NCI-H82 (cell line): ENCODE data around the gene COIL.

Experiments used
- DNase-seq: peaks from one replicate; lab custom pipeline; 2025; lab: John Stamatoyannopoulos, UW

The COIL gene

DNA sequence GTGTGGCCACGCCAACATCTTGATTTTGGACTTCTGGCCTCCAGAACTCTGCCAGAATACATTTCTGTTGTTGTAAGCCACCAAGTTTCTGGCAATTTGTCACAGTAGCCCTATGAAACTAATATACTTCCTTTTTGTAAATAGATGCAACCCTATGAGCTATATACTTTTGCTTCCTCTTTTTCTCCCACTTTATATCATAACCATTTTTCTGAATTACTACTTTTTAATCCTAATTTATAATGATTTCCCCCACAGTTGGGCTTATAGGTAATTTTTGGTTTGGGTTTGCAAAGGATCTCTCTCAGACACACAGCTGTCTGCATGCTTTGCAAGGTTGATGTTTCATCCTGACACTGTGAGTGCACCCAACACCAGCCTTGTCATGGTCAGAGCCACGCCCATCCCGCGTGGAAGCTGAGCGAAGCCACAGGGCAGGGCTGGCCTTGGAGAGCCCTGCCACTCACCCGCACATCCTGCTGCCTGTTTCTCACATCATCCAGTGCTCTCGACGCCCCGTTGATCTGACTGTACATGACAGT is 52.8 kb downstream of the COIL start:
- DNase-seq, result no peak

DNA sequence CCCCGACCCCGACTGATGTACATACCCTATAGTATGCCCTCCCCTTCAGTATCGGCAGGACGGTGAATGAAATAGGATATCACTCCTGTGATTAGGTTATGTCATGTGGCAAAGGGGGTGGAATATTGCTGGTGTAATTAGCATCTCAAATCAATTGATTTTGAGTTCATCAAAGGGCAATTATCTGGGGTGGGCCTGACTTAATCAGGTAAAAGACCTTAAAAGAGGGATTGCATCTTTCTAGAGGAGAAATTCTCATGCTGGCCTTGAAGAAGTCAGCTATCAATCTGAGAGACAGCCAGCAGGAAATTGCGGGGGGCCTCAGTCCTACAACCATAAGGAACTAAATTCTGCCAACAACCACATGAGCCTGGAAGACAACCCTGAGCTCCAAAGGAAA is 57.3 kb downstream of the COIL start:
- DNase-seq, result no peak

DNA sequence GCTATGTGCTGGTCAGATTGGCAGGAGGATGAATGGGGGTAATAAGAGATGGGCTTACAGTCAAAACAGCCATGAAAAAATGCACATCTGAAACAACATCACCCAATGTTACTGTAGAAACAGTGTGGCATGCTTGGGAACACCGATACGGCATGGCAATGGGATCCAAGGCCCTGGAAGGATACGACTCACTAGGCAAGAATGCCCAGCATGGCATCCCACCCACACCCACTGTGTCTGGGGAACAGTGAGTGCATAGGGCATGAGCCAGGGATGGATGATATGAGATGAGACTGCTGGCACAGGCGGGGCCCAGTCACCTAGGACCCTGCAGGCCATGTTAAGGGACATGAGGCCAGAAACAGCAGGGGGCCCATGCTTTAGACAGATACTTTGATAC is 58.5 kb downstream of the COIL start:
- no peak for DNase-seq

DNA sequence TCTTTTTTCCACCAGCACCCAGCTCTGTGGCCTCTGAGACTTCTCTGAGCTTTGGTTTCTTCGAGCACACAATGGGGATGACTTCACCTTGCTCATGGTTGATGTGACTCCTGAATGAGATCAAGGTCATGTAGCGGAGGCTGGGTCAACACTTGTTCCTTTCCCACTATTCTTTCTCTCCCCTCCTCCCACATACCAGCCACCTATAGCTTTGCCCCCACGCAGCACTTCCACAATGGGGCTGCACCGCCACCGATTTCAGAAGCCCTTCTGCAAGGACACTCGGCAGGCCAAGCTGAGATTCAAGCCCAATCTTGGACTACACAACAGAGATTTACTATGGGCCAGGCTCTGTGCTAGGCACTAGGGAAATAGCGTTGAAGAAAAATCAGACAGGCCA is 61.4 kb downstream of the COIL start:
- DNase-seq, result no peak

DNA sequence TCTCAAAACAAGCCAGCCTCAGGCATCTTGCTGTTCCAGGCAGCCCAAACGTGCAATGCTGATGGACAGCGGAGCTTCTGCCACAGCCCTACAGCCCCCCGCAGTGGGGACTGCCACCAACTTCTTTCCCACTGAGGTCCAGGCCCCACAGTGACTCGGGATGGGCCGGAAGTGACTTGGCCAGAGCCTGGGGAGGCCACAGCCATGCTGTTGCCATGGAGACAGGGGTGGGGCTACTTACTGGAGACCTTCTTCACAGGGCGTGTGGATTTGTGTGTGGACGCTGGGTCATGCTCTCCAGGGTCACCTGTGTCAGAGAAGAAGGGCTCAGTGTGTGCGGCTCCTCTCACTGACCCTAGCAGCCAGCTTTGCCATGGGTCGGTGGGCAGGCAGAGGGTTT is 62.0 kb downstream of the COIL start:
- DNase-seq, result no peak

DNA sequence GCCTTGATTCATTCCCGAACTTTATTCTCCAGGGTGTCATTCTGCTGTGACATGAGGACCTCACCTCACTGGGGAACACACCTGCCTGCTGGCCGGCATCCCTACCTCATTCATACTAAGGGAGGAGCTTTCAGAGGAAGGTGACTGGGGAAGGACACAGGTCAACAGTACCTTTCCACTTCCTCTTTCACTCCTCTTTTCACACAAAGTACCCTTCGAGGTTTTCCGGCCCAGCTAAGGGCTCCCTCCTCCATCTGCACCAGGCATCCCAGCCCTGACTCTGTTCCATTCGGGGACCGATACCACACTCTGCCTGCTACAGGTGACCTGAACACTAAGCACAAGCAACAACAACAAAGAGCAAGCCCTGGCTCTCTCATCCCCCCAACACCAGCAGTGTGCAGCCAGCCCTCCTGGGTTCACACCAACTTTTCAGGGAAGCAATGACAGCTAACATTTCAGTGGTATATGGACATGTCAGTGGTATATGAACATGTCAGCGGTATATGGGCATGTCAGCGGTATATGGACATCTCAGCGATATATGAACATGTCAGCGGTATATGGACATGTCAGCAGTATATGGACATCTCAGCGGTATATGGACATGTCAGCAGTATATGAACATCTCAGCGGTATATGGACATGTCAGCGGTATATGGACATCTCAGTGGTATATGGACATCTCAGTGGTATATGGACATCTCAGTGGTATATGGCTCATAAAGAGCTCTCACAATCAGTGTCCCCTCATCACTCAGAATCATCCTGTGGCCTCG is 63.0 kb downstream of the COIL start:
- DNase-seq, result no peak

DNA sequence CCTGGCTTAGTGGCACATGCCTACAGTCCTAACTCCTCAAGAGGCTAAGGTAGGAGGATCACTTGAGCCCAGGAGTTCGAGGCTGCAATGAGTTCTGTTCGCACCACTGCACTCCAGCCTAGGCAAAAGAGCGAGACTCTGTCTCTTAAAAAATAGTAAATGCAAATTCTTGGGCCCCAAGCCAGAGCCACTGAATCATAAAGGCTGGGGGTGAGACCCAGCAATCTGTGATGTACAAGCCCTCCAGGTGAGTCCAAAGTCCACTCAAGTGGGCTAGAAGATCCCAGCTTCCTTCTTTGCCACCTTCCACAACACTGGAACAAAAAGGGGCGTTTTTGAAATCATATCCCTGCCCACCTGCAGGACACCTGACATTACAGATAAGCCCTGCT is 63.9 kb downstream of the COIL start:
- no peak for DNase-seq

DNA sequence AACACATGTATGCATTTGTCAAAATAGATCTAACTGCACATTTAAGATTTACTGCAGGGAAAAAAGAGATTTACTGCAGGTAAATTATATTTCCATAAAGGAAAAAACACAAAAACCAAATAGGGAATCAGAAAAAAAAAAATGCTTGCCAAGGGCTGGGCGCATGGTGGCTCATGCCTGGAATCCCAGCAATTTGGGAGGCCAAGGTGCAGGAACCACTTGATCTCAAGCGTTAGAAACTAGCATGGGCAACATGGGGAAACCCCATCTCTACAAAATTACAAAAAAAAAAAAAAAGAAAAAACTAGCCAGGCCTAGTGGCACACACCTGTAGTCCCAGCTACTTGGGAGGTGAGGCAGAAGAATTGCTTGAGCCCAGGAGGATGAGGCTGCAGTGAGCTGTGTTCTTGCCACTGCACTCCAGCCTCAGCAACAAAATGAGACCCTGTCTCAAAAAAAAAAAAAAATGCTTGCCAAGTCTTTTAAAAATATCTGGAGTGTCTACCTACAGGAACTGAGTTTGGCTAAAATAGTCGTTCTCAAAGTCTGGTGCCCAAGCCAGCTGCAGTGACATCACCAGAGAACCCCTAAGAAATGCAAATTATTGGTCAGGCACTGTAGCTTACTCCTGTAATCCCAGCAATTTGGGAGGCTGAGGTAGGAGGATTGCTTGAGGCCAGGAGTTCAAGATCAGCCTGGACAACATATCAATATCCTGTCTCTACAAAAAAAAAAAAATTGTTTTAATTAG is 64.5 kb downstream of the COIL start:
- no peak for DNase-seq

DNA sequence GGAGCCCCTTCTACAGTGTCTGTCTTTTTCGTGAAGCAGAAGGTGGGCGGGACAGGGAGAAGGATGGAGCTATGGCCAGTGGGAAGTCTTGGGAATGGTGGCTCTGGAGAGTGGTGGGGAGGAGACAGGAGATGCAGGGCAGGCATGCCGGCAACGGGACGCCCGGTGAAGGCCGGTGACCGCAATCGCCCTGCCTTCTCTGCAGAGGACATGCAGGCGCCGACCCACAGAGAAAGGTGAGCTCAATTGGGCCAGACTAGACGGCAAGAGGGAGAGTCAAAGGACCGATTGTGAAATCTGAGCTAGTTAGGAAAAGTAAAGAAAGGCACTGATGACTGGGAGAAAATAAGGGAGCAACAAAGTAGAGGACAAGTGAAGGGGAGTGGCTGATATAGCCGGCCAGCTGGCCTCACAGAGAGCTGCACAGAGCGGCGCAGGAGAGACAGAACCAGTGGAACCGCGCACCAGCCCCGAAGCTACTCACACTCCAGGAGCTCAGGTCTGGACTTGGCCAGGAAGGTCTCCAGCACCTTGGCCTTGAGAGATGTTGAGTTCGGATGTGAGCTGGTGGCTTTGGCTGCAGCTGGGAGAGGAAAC is 65.9 kb downstream of the COIL start:
- no peak for DNase-seq

DNA sequence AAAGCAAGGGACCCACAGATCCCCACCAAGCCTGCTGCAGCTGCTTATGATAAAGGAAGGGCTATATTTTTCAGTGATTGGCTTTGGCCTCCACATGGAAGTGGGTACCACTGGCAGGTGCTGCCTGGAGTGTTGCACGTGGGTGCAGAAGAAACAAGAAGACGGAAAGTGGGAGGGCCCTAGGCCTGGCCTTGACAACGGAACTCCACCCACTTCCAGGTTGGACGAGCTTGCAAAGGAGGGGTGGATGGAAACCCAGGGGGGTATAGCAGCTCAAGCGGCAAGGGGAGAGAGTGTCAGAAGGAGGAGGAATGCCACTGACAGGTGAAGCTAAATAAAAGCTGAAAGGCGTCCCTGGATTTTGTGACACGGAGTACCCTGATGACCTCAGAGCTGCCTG is 67.3 kb downstream of the COIL start:
- no peak for DNase-seq

DNA sequence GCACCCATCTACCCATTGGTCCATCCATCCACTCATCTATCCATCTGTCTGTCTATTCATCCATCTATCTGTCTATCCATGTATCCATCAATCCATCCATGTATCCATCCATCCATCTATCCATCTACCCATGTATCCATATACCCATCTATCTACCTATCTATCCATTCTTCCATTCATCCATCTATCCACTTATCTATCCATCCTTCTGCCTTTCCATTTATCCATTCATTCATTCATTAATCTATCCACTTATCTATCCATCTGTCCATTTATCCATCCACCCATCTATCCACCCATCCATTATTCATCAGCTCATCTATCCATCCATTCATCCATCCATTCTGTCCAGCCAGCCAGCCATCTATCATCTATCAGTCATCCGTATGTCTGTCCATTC is 68.5 kb downstream of the COIL start:
- no peak for DNase-seq

DNA sequence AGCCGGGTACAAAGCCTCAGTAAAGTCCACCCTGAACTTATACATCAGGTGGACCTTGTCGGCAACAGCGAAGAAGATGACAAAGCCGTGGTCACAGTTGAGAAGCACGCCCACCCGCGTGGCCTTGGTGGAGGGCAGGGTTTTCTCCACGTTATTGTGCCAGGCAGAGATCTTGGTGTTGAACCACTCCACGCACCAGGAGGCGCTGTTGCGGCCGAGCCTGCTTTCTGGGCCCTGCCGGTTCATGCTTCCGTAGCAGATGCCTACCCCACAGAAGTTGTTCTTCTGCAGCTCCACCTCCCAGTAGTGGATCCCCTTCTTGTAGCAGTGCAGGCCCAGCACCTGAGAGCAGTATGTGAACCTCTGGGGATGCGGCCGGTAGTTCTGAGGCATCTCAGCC is 69.1 kb downstream of the COIL start:
- DNase-seq, result no peak

DNA sequence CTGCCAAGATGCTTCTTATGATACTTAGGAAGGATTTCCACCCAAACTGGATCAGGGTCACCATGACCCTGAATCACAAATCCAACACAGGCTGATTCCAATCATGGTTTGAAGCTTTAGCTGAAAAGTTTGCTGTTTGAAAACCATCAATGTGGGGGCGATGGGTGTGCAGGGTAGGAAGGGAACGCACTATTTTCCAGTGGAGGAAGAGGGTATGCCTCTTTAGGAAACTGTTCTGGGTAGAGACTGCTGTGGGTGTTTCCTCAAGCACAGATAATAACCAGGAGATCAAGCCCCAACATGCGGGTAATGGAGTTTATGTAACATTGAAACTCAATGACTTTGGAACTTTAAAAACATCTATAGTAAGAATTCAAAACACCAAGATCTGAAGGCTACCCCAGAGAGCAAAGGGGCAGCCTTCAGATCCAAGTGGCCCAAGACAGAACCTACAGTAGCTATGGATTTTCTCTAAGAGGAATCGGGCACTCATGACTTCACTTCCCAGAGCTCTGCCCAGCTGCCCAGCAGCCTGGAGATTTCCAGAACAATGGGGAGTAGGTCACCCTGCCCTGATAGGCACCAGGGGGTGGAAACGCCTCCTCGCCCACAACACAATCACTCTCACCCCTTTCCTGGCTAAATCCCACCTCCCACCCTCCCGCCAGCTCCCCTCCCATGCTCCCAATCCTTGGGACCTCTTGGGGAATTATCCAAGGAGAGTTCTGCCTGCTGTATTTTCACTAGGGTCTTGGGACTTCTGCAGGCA is 69.8 kb downstream of the COIL start:
- no peak for DNase-seq

DNA sequence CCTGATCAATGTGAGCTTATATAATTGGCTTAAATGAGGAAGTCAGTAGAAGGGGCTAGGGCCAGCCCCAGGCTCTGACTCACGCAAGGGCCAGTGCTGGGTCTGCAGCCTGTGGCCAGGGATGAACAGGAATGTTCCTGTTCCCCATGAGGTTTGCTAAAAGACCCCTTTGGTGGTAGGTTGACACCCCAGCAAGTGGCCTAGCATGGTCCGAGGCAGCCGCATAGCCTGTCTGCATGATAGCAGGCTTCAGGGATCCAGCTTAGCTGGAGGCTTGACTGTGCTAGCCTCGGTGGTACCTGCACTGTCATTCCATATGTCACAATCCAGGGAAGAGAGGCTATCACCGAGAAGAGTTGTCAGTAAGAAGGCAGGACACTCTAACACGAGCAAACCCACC is 70.5 kb downstream of the COIL start:
- DNase-seq, result peak; percentile 30
